ENCODE measurements around the gene PRSS58.

DNA sequence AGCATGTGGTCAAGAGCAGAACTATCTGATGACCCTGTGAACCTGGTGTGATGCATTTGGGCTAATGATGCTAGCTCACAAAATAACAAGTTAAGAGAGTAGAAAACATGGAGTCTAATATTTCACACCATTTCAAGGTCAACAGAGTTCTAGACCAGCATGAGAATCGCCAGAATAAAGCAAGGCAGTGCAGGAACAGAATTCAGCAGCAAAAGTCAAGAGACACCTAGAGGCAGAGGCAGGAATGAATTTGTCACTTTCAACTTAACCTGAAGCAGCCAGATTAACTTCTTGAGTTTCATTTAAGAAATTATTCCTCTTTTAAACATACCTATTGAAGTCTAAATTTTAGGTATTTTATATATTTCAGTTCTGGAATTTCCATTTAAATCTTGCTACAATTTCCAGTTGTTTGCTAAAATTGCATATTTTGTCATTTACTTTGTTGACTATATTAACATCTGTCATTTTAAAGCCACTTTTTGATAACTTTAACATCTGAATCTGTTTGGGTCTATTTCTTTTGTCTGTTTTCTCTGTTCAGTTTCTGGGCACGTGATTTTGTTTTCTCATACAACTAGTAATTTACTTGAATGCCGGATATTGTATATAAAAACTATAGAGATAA lies 44.2 kb upstream of the PRSS58 start:
- no peak for TF ChIP-seq POLR2A (IDR thresholded peaks at IDR 0.05)
- TF ChIP-seq, protein P1, sequence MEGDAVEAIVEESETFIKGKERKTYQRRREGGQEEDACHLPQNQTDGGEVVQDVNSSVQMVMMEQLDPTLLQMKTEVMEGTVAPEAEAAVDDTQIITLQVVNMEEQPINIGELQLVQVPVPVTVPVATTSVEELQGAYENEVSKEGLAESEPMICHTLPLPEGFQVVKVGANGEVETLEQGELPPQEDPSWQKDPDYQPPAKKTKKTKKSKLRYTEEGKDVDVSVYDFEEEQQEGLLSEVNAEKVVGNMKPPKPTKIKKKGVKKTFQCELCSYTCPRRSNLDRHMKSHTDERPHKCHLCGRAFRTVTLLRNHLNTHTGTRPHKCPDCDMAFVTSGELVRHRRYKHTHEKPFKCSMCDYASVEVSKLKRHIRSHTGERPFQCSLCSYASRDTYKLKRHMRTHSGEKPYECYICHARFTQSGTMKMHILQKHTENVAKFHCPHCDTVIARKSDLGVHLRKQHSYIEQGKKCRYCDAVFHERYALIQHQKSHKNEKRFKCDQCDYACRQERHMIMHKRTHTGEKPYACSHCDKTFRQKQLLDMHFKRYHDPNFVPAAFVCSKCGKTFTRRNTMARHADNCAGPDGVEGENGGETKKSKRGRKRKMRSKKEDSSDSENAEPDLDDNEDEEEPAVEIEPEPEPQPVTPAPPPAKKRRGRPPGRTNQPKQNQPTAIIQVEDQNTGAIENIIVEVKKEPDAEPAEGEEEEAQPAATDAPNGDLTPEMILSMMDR (IDR thresholded peaks at IDR 0.05): peak in 4 of 6 experiments; percentile 15 to 48 (median 39)

Measured in thyroid gland (tissue), 4 donors.